ENCODE data around the gene PACS2. TPM values are rescaled to one million over a fixed set of nuclear protein-coding genes. Genes with fewer than 3 reads are reported as not detected.

The PACS2 gene
- total and polyA plus RNA-seq, 2 of the 4 experiments (the other 2 are of a cell fraction): 15.6 to 32.2 TPM

GRCh38 chr14:105324871-105325270 is 10.3 kb downstream of the PACS2 start:
- no peak overlapping the region for H2BK20ac ChIP-seq (ENCODE audit: low read depth, low read length)
- no peak overlapping the region for H3K4ac ChIP-seq (ENCODE audit: low read depth, low read length)
- no peak overlapping the region for H3K23ac ChIP-seq (ENCODE audit: low read depth, low read length)
- DNase-seq (no peak), ATAC-seq (ENCODE audit: low read depth) (no peak)
- no peak overlapping the region for H3K18ac ChIP-seq (ENCODE audit: low read depth, low read length)
- H2AK5ac ChIP-seq (ENCODE audit: low read depth, low read length): no peak overlapping the region
- peaks cover 16 to 53% of the 10 kb centered on the region in 2 experiments for H3K79me1 ChIP-seq (ENCODE audit: low read depth in 1 of 2, low read length in 2 of 2)
- H3K27ac ChIP-seq (ENCODE audit: insufficient read depth, low read length): no peak overlapping the region
- no TSS peak for BruUV-seq (replicated peaks)
- no peaks in the 10 kb centered on the region; the same call in 1 of the 2 replicates for H3K36me3 ChIP-seq (ENCODE audit: control insufficient read depth, insufficient read depth, low read length)
- in situ Hi-C loops (cut with MboI; ENCODE audit: low sequenced_read_pairs): no loop called here
- H3K9me1 ChIP-seq (ENCODE audit: insufficient read depth, low read length): peaks cover 9% of the 10 kb centered on the region; the same call in 1 of the 2 replicates
- POLR2A ChIA-PET (ENCODE audit: unreplicated experiment): interaction anchor here (0.6 kb wide), 1 partner anchor 304 kb away, joined by 3 read pairs; the partner anchor contains the start of gene CDCA4
- no peak overlapping the region for H4K91ac ChIP-seq (ENCODE audit: insufficient read depth, low read depth, low read length)
- no peak overlapping the region for H4K8ac ChIP-seq (ENCODE audit: low read depth in 2 of 2, low read length in 2 of 2)
- H3K9me3 ChIP-seq (ENCODE audit: control insufficient read depth, insufficient read depth, low read length): no peaks in the 10 kb centered on the region
- CTCF ChIA-PET: no interaction called here
- no peak overlapping the region for H2BK120ac ChIP-seq (ENCODE audit: low read depth, low read length)
- no peak overlapping the region for H3K14ac ChIP-seq (replicated peaks; ENCODE audit: low read depth, low read length)
- dilution Hi-C loops (cut with HindIII; ENCODE audit: low sequenced_read_pairs, unreplicated experiment): no loop called here
- no peak overlapping the region for H2BK5ac ChIP-seq (ENCODE audit: low read depth, low read length, poor library complexity, severe bottlenecking)
- no peak overlapping the region for H3K9ac ChIP-seq (ENCODE audit: low read depth, low read length)
- H2AFZ ChIP-seq (replicated peaks; ENCODE audit: low read length, poor library complexity): no peak overlapping the region
- TF ChIP-seq USF2 (IDR thresholded peaks at IDR 0.05; ENCODE audit: low read depth, low read length) (no peak), RCOR1 (IDR thresholded peaks at IDR 0.05; ENCODE audit: insufficient replicate concordance, low read length) (no peak), BHLHE40 (IDR thresholded peaks at IDR 0.05; ENCODE audit: low read depth, low read length) (no peak), CHD1 (IDR thresholded peaks at IDR 0.05; ENCODE audit: low read depth, low read length) (no peak), CEBPB (IDR thresholded peaks at IDR 0.05; ENCODE audit: low read depth, low read length) (no peak), FOS (IDR thresholded peaks at IDR 0.05; ENCODE audit: low read depth, low read length) (no peak), POLR2A (IDR thresholded peaks at IDR 0.05; ENCODE audit: low read depth, low read length) (no peak)
- no peak overlapping the region for H3K4me2 ChIP-seq (ENCODE audit: low read depth, low read length)
- intact Hi-C loops (cut with micrococcal nuclease): no loop called here
- no peak overlapping the region for H2BK15ac ChIP-seq (ENCODE audit: low read depth, low read length)
- WGBS, 2 experiments (ENCODE audit: extremely low coverage in 2 of 2, insufficient read length in 1 of 2): no CpG with 5 or more reads among the region's 12 CpGs
- H2AK9ac ChIP-seq (replicated peaks; ENCODE audit: low read depth, low read length, poor library complexity): no peak overlapping the region
- peaks cover 7% of the 10 kb centered on the region for H3K4me1 ChIP-seq (ENCODE audit: control insufficient read depth, insufficient read depth, low read length)
- H4K20me1 ChIP-seq (ENCODE audit: insufficient read depth, low read length): peaks cover 63% of the 10 kb centered on the region
- H3K27me3 ChIP-seq (ENCODE audit: control insufficient read depth, insufficient read depth, low read length): no peaks in the 10 kb centered on the region
- no peak overlapping the region for H4K5ac ChIP-seq (ENCODE audit: low read depth, low read length)
- no peak overlapping the region for H3K56ac ChIP-seq (ENCODE audit: extremely low read depth, insufficient read depth, low read length)
- no peak overlapping the region for H3K4me3 ChIP-seq (ENCODE audit: insufficient read depth, low read depth, low read length)

Data from IMR-90 (cell line).